H1 (cell line): ENCODE data around the gene TMC4. TPM values are rescaled to one million over a fixed set of nuclear protein-coding genes. Genes with fewer than 3 reads are reported as not detected.

ENCODE experiments used
- CTCF ChIA-PET: fragments of 300-600 bp; sonication (Branson Sonifier 250); formaldehyde crosslinking; loops from one replicate; lab custom pipeline; 2021; ENCODE audit not compliant: partially characterized antibody; lab: Charles Lee
- POLR2A ChIA-PET: fragments of 300-600 bp; sonication (Branson Sonifier 250); formaldehyde crosslinking; loops from one replicate; lab custom pipeline; 2021; ENCODE audit warnings: inconsistent platforms; ENCODE audit not compliant: partially characterized antibody; lab: Charles Lee
- DNase-seq, 2 experiments: peaks; one replicate each; pipeline versions ENCODE4 v3.0.0 to v3.0.0-alpha.2; 2010 to 2022; ENCODE audit warnings: low spot score in 2 of 2, low read depth in 1 of 2, mixed read lengths in 1 of 2
- FAIRE-seq: peaks from 2 replicates; lab custom pipeline; 2011; peaks lifted over from hg19 to GRCh38; lab: Jason Lieb, UNC
- H2AFZ ChIP-seq: 2 replicates; pipeline ENCODE4 v1.8.1; 2012; ENCODE audit warnings: low read length, inconsistent platforms
- H2AK5ac ChIP-seq: 2 replicates; pipeline ENCODE4 v1.6.1; 2013; ENCODE audit warnings: low read depth, low read length
- H2BK120ac ChIP-seq: replicated peaks from 2 replicates; pipeline ENCODE3; 2013; ENCODE audit warnings: low read depth, low read length, inconsistent platforms
- H2BK12ac ChIP-seq: 2 replicates; pipeline ENCODE4 v1.6.1; 2013; ENCODE audit warnings: low read depth, low read length
- H2BK15ac ChIP-seq: 2 replicates; pipeline ENCODE4 v1.6.1; 2013; ENCODE audit warnings: low read length
- H2BK20ac ChIP-seq: 2 replicates; pipeline ENCODE4 v1.6.1; 2013; ENCODE audit warnings: low read length
- H2BK5ac ChIP-seq: 2 replicates; pipeline ENCODE4 v1.6.1; 2013; ENCODE audit warnings: low read depth, low read length
- H3K14ac ChIP-seq: 2 replicates; pipeline ENCODE4 v1.6.1; 2013; ENCODE audit warnings: inconsistent platforms; ENCODE audit not compliant: insufficient read length
- H3K18ac ChIP-seq: 2 replicates; pipeline ENCODE4 v1.6.1; 2013; ENCODE audit warnings: low read length; ENCODE audit errors: extremely low read depth
- H3K23ac ChIP-seq: 2 replicates; pipeline ENCODE4 v1.6.1; 2013; ENCODE audit warnings: inconsistent platforms; ENCODE audit not compliant: insufficient read length
- H3K23me2 ChIP-seq: 2 replicates; pipeline ENCODE4 v1.6.1; 2013; ENCODE audit warnings: low read depth, low read length
- H3K27ac ChIP-seq: 2 replicates; pipeline ENCODE4 v1.6.1; 2011; ENCODE audit warnings: low read depth, low read length, inconsistent platforms
- H3K27me3 ChIP-seq, 4 experiments: replicated peaks in 1 of 4; 1 replicate in 1 of 4; 2 replicates in 3 of 4; pipeline versions ENCODE4 v1.6.1 to v1.8.1; 2011 to 2013; ENCODE audit warnings: low read length in 3 of 4, mild to moderate bottlenecking in 3 of 4, inconsistent platforms in 2 of 4, mixed read lengths in 2 of 4, moderate library complexity in 1 of 4; ENCODE audit not compliant: control insufficient read depth in 3 of 4, insufficient read depth in 3 of 4; ENCODE audit errors: extremely low read depth in 1 of 4
- H3K36me3 ChIP-seq, 4 experiments: 2 replicates each; pipeline versions ENCODE4 v1.6.1 to v1.8.1; 2011 to 2013; ENCODE audit warnings: mild to moderate bottlenecking in 4 of 4, low read length in 3 of 4, moderate library complexity in 2 of 4, control low read depth in 1 of 4, inconsistent platforms in 1 of 4; ENCODE audit not compliant: insufficient read depth in 4 of 4, control insufficient read depth in 2 of 4
- H3K4ac ChIP-seq: replicated peaks from 2 replicates; pipeline ENCODE3; 2013; ENCODE audit warnings: low read length, low read depth, mixed read lengths, inconsistent platforms; ENCODE audit not compliant: insufficient read length
- H3K4me1 ChIP-seq, 4 experiments: replicated peaks in 1 of 4; 1 replicate in 1 of 4; 2 replicates in 3 of 4; pipeline versions ENCODE4 v1.6.1 to v1.8.1; 2011 to 2013; ENCODE audit warnings: low read length in 3 of 4, inconsistent platforms in 2 of 4, mixed read lengths in 1 of 4; ENCODE audit not compliant: insufficient read depth in 4 of 4, control insufficient read depth in 3 of 4
- H3K4me2 ChIP-seq, 2 experiments: 2 replicates each; pipeline versions ENCODE4 v1.6.1 to v1.8.1; 2011 to 2013; ENCODE audit warnings: low read depth in 2 of 2, low read length in 2 of 2, control low read depth in 1 of 2, inconsistent platforms in 1 of 2, mild to moderate bottlenecking in 1 of 2; ENCODE audit not compliant: insufficient read depth in 1 of 2
- H3K4me3 ChIP-seq, 4 experiments: fragments of 200-600, 300-600 bp in 1 of 4; sonication (generic), shearing (Covaris generic), sonication (Bioruptor Twin) in 1 of 4; 2 replicates each; pipeline versions ENCODE4 v1.5.1 to v1.8.1; 2011 to 2016; ENCODE audit warnings: low read length in 4 of 4, low read depth in 3 of 4, control low read depth in 2 of 4, inconsistent platforms in 2 of 4, mild to moderate bottlenecking in 2 of 4, mixed read lengths in 1 of 4, moderate library complexity in 1 of 4; ENCODE audit not compliant: insufficient read depth in 2 of 4; ENCODE audit errors: extremely low read depth in 1 of 4
- H3K56ac ChIP-seq: replicated peaks from 2 replicates; pipeline ENCODE3; 2013; ENCODE audit warnings: low read depth, mild to moderate bottlenecking, mixed read lengths, low read length, inconsistent platforms; ENCODE audit not compliant: insufficient read length
- H3K79me1 ChIP-seq: 2 replicates; pipeline ENCODE4 v1.6.1; 2013; ENCODE audit warnings: low read depth, low read length, control low read depth
- H3K79me2 ChIP-seq, 2 experiments: 2 replicates each; pipeline versions ENCODE4 v1.6.1 to v1.8.1; 2012 to 2013; ENCODE audit warnings: low read length in 2 of 2, mild to moderate bottlenecking in 2 of 2, inconsistent platforms in 1 of 2; ENCODE audit not compliant: insufficient read depth in 2 of 2, control insufficient read depth in 1 of 2
- H3K9ac ChIP-seq, 4 experiments: replicated peaks in 1 of 4; 1 replicate in 1 of 4; 2 replicates in 3 of 4; pipeline versions ENCODE4 v1.6.1 to v1.8.1; 2011 to 2013; ENCODE audit warnings: low read depth in 3 of 4, low read length in 3 of 4, control low read depth in 2 of 4, mild to moderate bottlenecking in 2 of 4, moderate library complexity in 2 of 4, inconsistent platforms in 1 of 4; ENCODE audit errors: extremely low read depth in 1 of 4
- H3K9me3 ChIP-seq, 2 experiments: 2 replicates each; pipeline versions ENCODE4 v1.6.1 to v1.8.1; 2012 to 2013; ENCODE audit warnings: mild to moderate bottlenecking in 2 of 2, moderate library complexity in 2 of 2, control low read depth in 1 of 2, inconsistent platforms in 1 of 2, low read depth in 1 of 2, low read length in 1 of 2, mixed read lengths in 1 of 2; ENCODE audit not compliant: insufficient read depth in 2 of 2
- H4K20me1 ChIP-seq, 2 experiments: replicated peaks in 1 of 2; 2 replicates each; pipeline versions ENCODE3 to v1.8.1; 2011 to 2013; ENCODE audit warnings: inconsistent platforms in 2 of 2, low read length in 2 of 2, mild to moderate bottlenecking in 1 of 2; ENCODE audit not compliant: insufficient read depth in 2 of 2, control insufficient read depth in 1 of 2
- H4K5ac ChIP-seq: 2 replicates; pipeline ENCODE4 v1.6.1; 2013; ENCODE audit warnings: low read length, low read depth, mixed read lengths, inconsistent platforms; ENCODE audit not compliant: insufficient read length
- H4K8ac ChIP-seq: 2 replicates; pipeline ENCODE4 v1.8.0; 2013; ENCODE audit warnings: mild to moderate bottlenecking, moderate library complexity, low read length, inconsistent platforms; ENCODE audit not compliant: insufficient read depth; ENCODE audit errors: extremely low read depth
- H4K91ac ChIP-seq: replicated peaks from 2 replicates; pipeline ENCODE3; 2013; ENCODE audit warnings: low read length, mixed read lengths, inconsistent platforms; ENCODE audit not compliant: insufficient read length
- KDM1A ChIP-seq: fragments of 200-600, 300-600 bp; sonication (generic); IDR thresholded peaks from 2 replicates; pipeline ENCODE4 v1.7.1; 2016; ENCODE audit warnings: mild to moderate bottlenecking, low read length, borderline replicate concordance
- NANOG ChIP-seq: IDR thresholded peaks from 2 replicates; pipeline ENCODE4 v1.6.1; 2011; ENCODE audit warnings: low read length, low read depth, mild to moderate bottlenecking, inconsistent platforms; ENCODE audit not compliant: insufficient read depth, poor library complexity, severe bottlenecking
- POLR2AphosphoS5 ChIP-seq: IDR thresholded peaks from 2 replicates; pipeline ENCODE4 v1.6.1; 2011; ENCODE audit warnings: low read depth, low read length
- WGBS, 2 experiments: shearing (Covaris generic) in 1 of 2; methylation state at CpG; one replicate each; pipeline versions ENCODE4 v1.1.6 to v1.1.7; 2013 to 2015; ENCODE audit warnings: low lambda C conversion rate in 2 of 2, mixed read lengths in 2 of 2, inconsistent platforms in 1 of 2, low coverage in 1 of 2, missing lambda C conversion rate in 1 of 2; ENCODE audit not compliant: insufficient replicate concordance in 2 of 2, insufficient coverage in 1 of 2, insufficient read length in 1 of 2; ENCODE audit errors: extremely low coverage in 1 of 2, missing lambda C conversion rate in 1 of 2; 5-methylcytosine and 5-hydroxymethylcytosine counted together
- polyA plus RNA-seq, 7 experiments: library from polyadenylated mRNA; depleted of rRNA in 3 of 7; stranded (reverse) in 5 of 7; unstranded in 2 of 7; fragments of >200 nt in 5 of 7; fragments of 200-250 nt in 2 of 7; gene quantifications; 1 replicate in 5 of 7; 2 replicates in 1 of 7; 4 replicates in 1 of 7; pipeline versions ENCODE4 v1.2.1 to v1.2.3, GENCODE V29; 2011 to 2013; ENCODE audit warnings: missing spikeins in 2 of 7, mixed read lengths in 2 of 7
- total RNA-seq: library from RNA; stranded (reverse); fragmentation: NEBNext Ultra II Directional; extraction: Animal tissue kit (Norgen Biotek cat#: 25700); gene quantifications from 2 replicates; pipeline ENCODE4 v1.2.1, GENCODE V29; 2021

The TMC4 gene
- total and polyA plus RNA-seq, 2 of the 8 experiments (the other 6 are each of a cell fraction or from before 2014, with no cell fraction given) = 5.5 to 6.3 TPM

GRCh38 chr19:54154603-54155345 lies 18.2 kb downstream of the TMC4 start:
- CTCF ChIA-PET = interaction anchor here (1.0 to 1.7 kb wide), 2 partner anchors 18 to 34 kb away, joined by 3 to 8 read pairs; partner anchors contain the start of gene CNOT3
- H4K20me1 ChIP-seq = peaks cover 11 to 22% of the 10 kb centered on the region in 2 experiments
- POLR2A ChIA-PET = interaction anchor here (1.3 to 14.8 kb wide), 2 partner anchors 16 to 49 kb away, joined by 3 to 348 read pairs; partner anchors contain the start of gene CNOT3
- H3K27ac ChIP-seq = no peak overlapping the region
- H3K36me3 ChIP-seq = peaks cover 27 to 60% (median 54%) of the 10 kb centered on the region in 4 experiments
- no peak overlapping the region for H2BK120ac ChIP-seq
- no peaks in the 10 kb centered on the region for H3K79me2 ChIP-seq
- H4K91ac ChIP-seq = no peak overlapping the region
- H2BK15ac ChIP-seq = no peak overlapping the region
- no peak overlapping the region for H4K5ac ChIP-seq
- FAIRE-seq (no peak), DNase-seq (no peak)
- H3K4me2 ChIP-seq = no peak overlapping the region
- H2BK5ac ChIP-seq = no peak overlapping the region
- no peak overlapping the region for H3K4me3 ChIP-seq
- H3K18ac ChIP-seq = no peak overlapping the region
- WGBS, 2 experiments = 90% methylated on average over 18 of the region's 18 CpGs; no CpG with 5 or more reads in 1 of the 2 experiments
- no peak overlapping the region for H2AFZ ChIP-seq
- H3K23ac ChIP-seq = no peak overlapping the region
- H3K79me1 ChIP-seq = peaks cover 7% of the 10 kb centered on the region
- no peak overlapping the region for H3K56ac ChIP-seq
- H3K4me1 ChIP-seq = peaks cover 0 to 7% (median 4%) of the 10 kb centered on the region in 4 experiments; a peak in 3 of 7 replicates
- H3K4ac ChIP-seq = no peak overlapping the region
- H2BK12ac ChIP-seq = no peak overlapping the region
- no peak overlapping the region for H3K14ac ChIP-seq
- H2BK20ac ChIP-seq = no peak overlapping the region
- peak overlapping the region; percentile 57; the same call in 1 of the 2 replicates for H4K8ac ChIP-seq
- peaks cover 8% of the 10 kb centered on the region for H3K23me2 ChIP-seq
- H3K9ac ChIP-seq = no peak overlapping the region
- no peaks in the 10 kb centered on the region for H3K9me3 ChIP-seq
- no peaks in the 10 kb centered on the region for H3K27me3 ChIP-seq
- no peak overlapping the region for H2AK5ac ChIP-seq
- TF ChIP-seq KDM1A (no peak), NANOG (no peak), POLR2AphosphoS5 (peak; percentile 36; the same call in 1 of the 2 replicates)
